Activated T-cell treated with anti-CD3 and anti-CD28 coated beads for 4 hours (primary cell): ENCODE results near the gene MGMT.

Experiments
- DNase-seq: peaks from one replicate; pipeline ENCODE4 v3.0.0-alpha.2; 2020

MGMT gene

GRCh38 chr10:129659508-129660268, 192.6 kb downstream of the MGMT start:
- no peak for DNase-seq

GRCh38 chr10:129660569-129660968, 193.5 kb downstream of the MGMT start:
- DNase-seq = no peak

- no peak for DNase-seq
Measured at GRCh38 chr10:129662426-129662825, 195.4 kb downstream of the MGMT start.

- no peak for DNase-seq
Measured at GRCh38 chr10:129670124-129670523, 203.1 kb downstream of the MGMT start.

GRCh38 chr10:129673292-129673691, 206.3 kb downstream of the MGMT start:
- no peak for DNase-seq

- no peak for DNase-seq
Measured at GRCh38 chr10:129675027-129675769, 208.2 kb downstream of the MGMT start.

GRCh38 chr10:129676014-129676413, 209.0 kb downstream of the MGMT start:
- no peak for DNase-seq

GRCh38 chr10:129677377-129677927, 210.4 kb downstream of the MGMT start:
- no peak for DNase-seq

- no peak for DNase-seq
Measured at GRCh38 chr10:129678186-129678585, 211.1 kb downstream of the MGMT start.

- no peak for DNase-seq
Measured at GRCh38 chr10:129679207-129679606, 212.2 kb downstream of the MGMT start.

GRCh38 chr10:129680661-129681344, 213.8 kb downstream of the MGMT start:
- no peak for DNase-seq

- no peak for DNase-seq
Measured at GRCh38 chr10:129681856-129682255, 214.8 kb downstream of the MGMT start.

- DNase-seq = no peak
Measured at GRCh38 chr10:129683519-129683918, 216.5 kb downstream of the MGMT start.

- no peak for DNase-seq
Measured at GRCh38 chr10:129683920-129684319, 216.9 kb downstream of the MGMT start.

GRCh38 chr10:129685271-129685670, 218.2 kb downstream of the MGMT start:
- no peak for DNase-seq

- no peak for DNase-seq
Measured at GRCh38 chr10:129689671-129690071, 222.6 kb downstream of the MGMT start.

- DNase-seq = no peak
Measured at GRCh38 chr10:129690248-129691070, 223.4 kb downstream of the MGMT start.

GRCh38 chr10:129692695-129693094, 225.7 kb downstream of the MGMT start:
- DNase-seq = no peak

- DNase-seq = no peak
Measured at GRCh38 chr10:129693382-129693781, 226.3 kb downstream of the MGMT start.

- no peak for DNase-seq
Measured at GRCh38 chr10:129694184-129694583, 227.1 kb downstream of the MGMT start.

GRCh38 chr10:129694691-129695243, 227.7 kb downstream of the MGMT start:
- DNase-seq = no peak

- DNase-seq = no peak
Measured at GRCh38 chr10:129695671-129696070, 228.6 kb downstream of the MGMT start.
